HepG2 (cell line): ENCODE data around the gene ZDHHC13. TPM values are rescaled to one million over a fixed set of nuclear protein-coding genes. Genes with fewer than 3 reads are reported as not detected.
"Not testable (repeated sequence)": the region's sequence is repeated elsewhere in the genome, so short reads cannot be mapped to it uniquely, and the experiment has no call there.

Source experiments
- ATAC-seq: fragments of 200-7000 bp; cut with Tn5 transposase; 3 replicates; pipeline ENCODE4 v1.9.1; 2020; ENCODE audit warnings: mild to moderate bottlenecking, moderate library complexity
- BruUV-seq: library from RNA; stranded (reverse); fragments of 400-500 nt; replicated peaks from 2 replicates; lab custom pipeline; 2021; lab: Mats Ljungman, UMichigan
- CTCF ChIA-PET: fragments of 300-600 bp; formaldehyde crosslinking; extraction: SDS; loops from one replicate; lab custom pipeline; 2021; ENCODE audit warnings: low total read pairs, inconsistent platforms, low intra/inter-chr PET ratio; lab: Yijun Ruan, JAX
- POLR2A ChIA-PET: fragments of 350-600 bp; sonication (Branson Sonifier 250); formaldehyde crosslinking; loops from one replicate; lab custom pipeline; 2020; ENCODE audit warnings: antibody characterized with exemption, inconsistent platforms; lab: Yijun Ruan, JAX
- DNase-seq: peaks from one replicate; pipeline ENCODE4 v3.0.0-alpha.2; 2015; ENCODE audit warnings: low spot score
- FAIRE-seq: peaks from 3 replicates; lab custom pipeline; 2011; peaks lifted over from hg19 to GRCh38; lab: Jason Lieb, UNC
- H2AFZ ChIP-seq: one replicate; pipeline ENCODE4 v1.6.1; 2011; ENCODE audit warnings: low read length, inconsistent platforms
- H3K27ac ChIP-seq: fragments of 300-600 bp; 3 replicates; pipeline ENCODE4 v1.8.0; 2011; ENCODE audit warnings: mixed run types, mild to moderate bottlenecking, mixed read lengths, low read length, inconsistent platforms; ENCODE audit not compliant: insufficient read depth; ENCODE audit errors: extremely low read length
- H3K27me3 ChIP-seq, 2 experiments: fragments of 200-600 bp in 1 of 2; 2 replicates in 1 of 2; 3 replicates in 1 of 2; pipeline versions ENCODE4 v1.6.0 to v1.8.0; 2011; ENCODE audit warnings: low read length in 2 of 2, mild to moderate bottlenecking in 2 of 2, moderate library complexity in 2 of 2, inconsistent platforms in 1 of 2; ENCODE audit not compliant: insufficient read depth in 2 of 2, control insufficient read depth in 1 of 2
- H3K36me3 ChIP-seq, 2 experiments: fragments of 200-600 bp in 1 of 2; replicated peaks in 1 of 2; 2 replicates in 1 of 2; 3 replicates in 1 of 2; pipeline versions ENCODE4 v1.5.1 to v1.8.0; 2011; ENCODE audit warnings: low read length in 2 of 2, inconsistent platforms in 1 of 2; ENCODE audit not compliant: insufficient read depth in 2 of 2, control insufficient read depth in 1 of 2
- H3K4me1 ChIP-seq: 2 replicates; pipeline ENCODE4 v1.5.1; 2012; ENCODE audit warnings: low read length, inconsistent platforms; ENCODE audit not compliant: insufficient read depth
- H3K4me2 ChIP-seq: 2 replicates; pipeline ENCODE4 v1.6.0; 2011; ENCODE audit warnings: low read depth, low read length, inconsistent platforms
- H3K4me3 ChIP-seq, 3 experiments: fragments of 200-600 bp in 1 of 3; sonication (generic), shearing (Covaris generic) in 1 of 3; replicated peaks in 1 of 3; 2 replicates each; pipeline ENCODE4 v1.5.1; 2011 to 2016; ENCODE audit warnings: low read length in 3 of 3, inconsistent platforms in 2 of 3, low read depth in 2 of 3, mild to moderate bottlenecking in 2 of 3, control low read depth in 1 of 3, mixed read lengths in 1 of 3; ENCODE audit not compliant: insufficient read depth in 1 of 3
- H3K79me2 ChIP-seq: one replicate; pipeline ENCODE4 v1.6.1; 2011; ENCODE audit warnings: low read length, inconsistent platforms; ENCODE audit not compliant: insufficient read depth
- H3K9ac ChIP-seq: 2 replicates; pipeline ENCODE4 v1.6.0; 2011; ENCODE audit warnings: mild to moderate bottlenecking, low read depth, low read length, inconsistent platforms; ENCODE audit not compliant: insufficient read depth
- H3K9me3 ChIP-seq: 2 replicates; pipeline ENCODE4 v1.5.1; 2012; ENCODE audit warnings: mild to moderate bottlenecking, low read length
- H4K20me1 ChIP-seq: 2 replicates; pipeline ENCODE4 v1.6.0; 2011; ENCODE audit warnings: inconsistent platforms, mild to moderate bottlenecking, low read length, moderate library complexity; ENCODE audit not compliant: insufficient read depth
- ARNT2 ChIP-seq: sonication (generic); formaldehyde crosslinking; IDR thresholded peaks from 2 replicates; pipeline ENCODE4 v1.8.0; 2022; ENCODE audit warnings: mild to moderate bottlenecking, low read depth, missing genetic modification reagents, moderate library complexity
- DPF2 ChIP-seq: sonication (generic); formaldehyde crosslinking; IDR thresholded peaks from 2 replicates; pipeline ENCODE4 v1.4.0; 2020; ENCODE audit warnings: mild to moderate bottlenecking, low read depth, missing genetic modification reagents, borderline replicate concordance
- EZH2 ChIP-seq: conservative IDR thresholded peaks from 2 replicates; pipeline ENCODE4 v1.6.1; 2012; ENCODE audit warnings: mild to moderate bottlenecking, low read depth, low read length, moderate library complexity
- MAFF ChIP-seq: IDR thresholded peaks from 2 replicates; pipeline ENCODE4 v1.6.1; 2011; ENCODE audit warnings: low read depth, low read length, improper control_type of control experiment
- MAFK ChIP-seq, 2 experiments: IDR thresholded peaks in 1 of 2; conservative IDR thresholded peaks in 1 of 2; 2 replicates each; pipeline ENCODE4 v1.6.1; 2011; ENCODE audit warnings: improper control_type of control experiment in 2 of 2, low read length in 2 of 2
- MATR3 ChIP-seq: sonication (generic); formaldehyde crosslinking; IDR thresholded peaks from 2 replicates; pipeline ENCODE4 v1.4.0; 2020; ENCODE audit warnings: missing genetic modification reagents
- STAT5B ChIP-seq: sonication (generic); formaldehyde crosslinking; IDR thresholded peaks from 2 replicates; pipeline ENCODE4 v1.4.0; 2020; ENCODE audit warnings: missing genetic modification reagents
- ZNF629 ChIP-seq: sonication (generic); formaldehyde crosslinking; conservative IDR thresholded peaks from 2 replicates; pipeline ENCODE4 v1.5.0; 2020; ENCODE audit warnings: missing genetic modification reagents
- ZNF678 ChIP-seq: sonication (generic); formaldehyde crosslinking; IDR thresholded peaks from 2 replicates; pipeline ENCODE4 v1.4.0; 2020; ENCODE audit warnings: mild to moderate bottlenecking, missing genetic modification reagents
- WGBS: methylation state at CpG from one replicate; pipeline ENCODE4 v1.1.6; 2017; ENCODE audit warnings: low lambda C conversion rate; 5-methylcytosine and 5-hydroxymethylcytosine counted together
- in situ Hi-C: cut with HindIII; loops from 2 replicates; pipeline ENCODE4 v1.10.0; 2017; ENCODE audit warnings: low pct_unique_long_range_greater_than_20kb; ENCODE audit not compliant: extremely low pct_ligation_motif_present
- intact Hi-C: fragments of 100-400 bp; cut with micrococcal nuclease; formaldehyde crosslinking; loops from one replicate; pipeline ENCODE4 v1.10.0; 2022; ENCODE audit not compliant: unreplicated experiment
- polyA plus RNA-seq, 8 experiments: library from polyadenylated mRNA; depleted of rRNA in 3 of 8; stranded (reverse) in 7 of 8; unstranded in 1 of 8; fragments of >200 nt; fragmentation: Illumina TruSeq in 4 of 8; extraction: Trizol in 4 of 8; gene quantifications; 2 replicates each; pipeline versions ENCODE4 v1.2.1 to v1.2.3, GENCODE V29; 2011 to 2016; ENCODE audit warnings: low read depth in 4 of 8, missing spikeins in 1 of 8, mixed read lengths in 1 of 8; ENCODE audit not compliant: insufficient read depth in 1 of 8
- total RNA-seq, 5 experiments: library from RNA; depleted of rRNA; stranded (reverse); fragments of >200 nt; fragmentation: Illumina TruSeq; extraction: Trizol; gene quantifications; 2 replicates each; pipeline ENCODE4 v1.2.3, GENCODE V29; 2016; ENCODE audit warnings: low read depth in 1 of 5
- TF ChIP-seq, protein P1 (sequence below): fragments of 450-650 bp; IDR thresholded peaks from 2 replicates; pipeline ENCODE4 v1.6.1; 2016

The ZDHHC13 gene
- total and polyA plus RNA-seq, 2 of the 13 experiments (the other 11 are each of a cell fraction or from before 2014, with no cell fraction given): 10.9 to 11.8 TPM

DNA sequence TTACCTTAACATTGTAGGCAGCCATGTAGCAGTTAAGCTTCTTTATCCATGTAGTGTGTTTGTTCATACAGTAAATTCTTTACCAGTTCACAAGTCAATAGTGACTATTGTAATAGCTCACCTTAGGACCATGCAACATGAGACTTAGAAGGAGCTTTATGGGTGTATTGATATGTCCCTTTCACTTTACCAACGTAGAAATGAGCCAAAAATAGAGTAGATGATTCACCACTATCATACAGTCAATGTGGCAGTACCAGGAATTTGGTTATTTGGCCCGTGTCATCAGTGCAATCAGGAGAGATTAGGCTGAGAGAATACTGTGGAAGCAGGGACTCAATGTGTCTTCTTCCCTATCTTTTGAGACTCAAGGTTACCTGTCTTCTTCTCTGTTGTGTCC is 4.7 kb downstream of the ZDHHC13 start:
- in situ Hi-C loops (no loop called here), intact Hi-C loops (no loop called here)
- Histone ChIP-seq H3K4me3 (no peak overlapping the region), H3K4me2 (no peak overlapping the region), H3K36me3 (no peaks in the 10 kb centered on the region), H3K79me2 (no peaks in the 10 kb centered on the region), H2AFZ (no peak overlapping the region), H4K20me1 (no peaks in the 10 kb centered on the region), H3K27me3 (no peaks in the 10 kb centered on the region; a peak in 1 of 5 replicates), H3K27ac (no peak overlapping the region), H3K9me3 (no peaks in the 10 kb centered on the region), H3K4me1 (peaks cover 13% of the 10 kb centered on the region), H3K9ac (no peak overlapping the region)
- WGBS: 90% methylated on average over 2 of the region's 2 CpGs
- TF ChIP-seq ZNF678 (CRISPR knock-in tag): no peak
- TF ChIP-seq, protein P1, sequence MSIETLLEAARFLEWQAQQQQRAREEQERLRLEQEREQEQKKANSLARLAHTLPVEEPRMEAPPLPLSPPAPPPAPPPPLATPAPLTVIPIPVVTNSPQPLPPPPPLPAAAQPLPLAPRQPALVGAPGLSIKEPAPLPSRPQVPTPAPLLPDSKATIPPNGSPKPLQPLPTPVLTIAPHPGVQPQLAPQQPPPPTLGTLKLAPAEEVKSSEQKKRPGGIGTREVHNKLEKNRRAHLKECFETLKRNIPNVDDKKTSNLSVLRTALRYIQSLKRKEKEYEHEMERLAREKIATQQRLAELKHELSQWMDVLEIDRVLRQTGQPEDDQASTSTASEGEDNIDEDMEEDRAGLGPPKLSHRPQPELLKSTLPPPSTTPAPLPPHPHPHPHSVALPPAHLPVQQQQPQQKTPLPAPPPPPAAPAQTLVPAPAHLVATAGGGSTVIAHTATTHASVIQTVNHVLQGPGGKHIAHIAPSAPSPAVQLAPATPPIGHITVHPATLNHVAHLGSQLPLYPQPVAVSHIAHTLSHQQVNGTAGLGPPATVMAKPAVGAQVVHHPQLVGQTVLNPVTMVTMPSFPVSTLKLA: no peak
- no peak for TF ChIP-seq EZH2
- no peak for TF ChIP-seq ARNT2 (CRISPR knock-in tag)
- TF ChIP-seq MATR3 (CRISPR knock-in tag): no peak
- no peak for TF ChIP-seq ZNF629 (CRISPR knock-in tag)
- FAIRE-seq: no peak
- no TSS peak for BruUV-seq
- DNase-seq: no peak
- ChIA-PET POLR2A (no interaction called here), CTCF (no interaction called here)
- ATAC-seq: no peak

DNA sequence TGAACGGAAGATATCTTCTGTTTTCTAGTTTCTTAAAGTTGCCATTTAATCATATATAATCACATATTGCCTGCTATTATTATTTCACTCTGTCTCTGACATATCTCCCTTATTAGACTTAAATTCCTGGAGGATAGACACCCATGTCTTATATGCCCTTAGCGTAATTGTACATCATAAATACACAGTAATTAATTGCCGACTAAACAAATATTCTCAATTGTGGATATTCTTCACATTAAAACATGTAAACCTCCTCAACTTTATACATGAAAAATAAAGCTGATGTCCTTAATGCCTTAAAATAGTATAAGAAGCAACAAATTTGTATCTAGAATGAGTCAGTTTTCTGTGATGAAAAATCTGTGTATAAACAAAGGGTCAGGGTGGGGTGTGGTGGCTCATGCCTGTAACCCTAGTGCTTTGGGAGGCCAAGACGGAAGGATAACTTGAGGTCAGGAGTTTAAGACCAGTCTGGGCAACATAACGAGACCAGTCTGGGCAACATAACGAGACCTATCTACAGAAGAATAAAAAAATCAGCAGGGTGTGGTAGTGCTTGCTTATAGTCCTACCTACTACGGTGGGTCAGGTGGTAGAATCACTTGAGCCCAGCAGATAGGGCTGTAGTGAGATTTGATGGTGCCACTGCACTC is 6.1 kb downstream of the ZDHHC13 start:
- ATAC-seq: no peak
- Histone ChIP-seq H3K79me2 (no peaks in the 10 kb centered on the region), H3K36me3 (no peaks in the 10 kb centered on the region), H3K9ac (no peak overlapping the region), H4K20me1 (no peaks in the 10 kb centered on the region), H3K4me1 (peaks cover 6% of the 10 kb centered on the region)
- ChIA-PET CTCF (no interaction called here), POLR2A (no interaction called here)
- FAIRE-seq: no peak
- intact Hi-C loops: no loop called here
- WGBS: 96% methylated on average over 7 of the region's 7 CpGs
- TF ChIP-seq MAFK (conservative IDR thresholded peaks at IDR 0.05 in 1 of 2, IDR thresholded peaks at IDR 0.05 in 1 of 2; ENCODE audit: low read length in 2 of 2) (peak; percentile 87 to 92), DPF2 (no peak), STAT5B (CRISPR knock-in tag) (no peak), MAFF (peak; percentile 90)
- TF ChIP-seq, all 625 proteins: peak for 2
- Histone ChIP-seq H3K4me3 (no peak overlapping the region), H3K27ac (no peak overlapping the region), H3K4me2 (no peak overlapping the region), H2AFZ (no peak overlapping the region), H3K9me3 (no peaks in the 10 kb centered on the region), H3K27me3 (no peaks in the 10 kb centered on the region)
- no peak for DNase-seq
- in situ Hi-C loops: no loop called here
- no TSS peak for BruUV-seq

DNA sequence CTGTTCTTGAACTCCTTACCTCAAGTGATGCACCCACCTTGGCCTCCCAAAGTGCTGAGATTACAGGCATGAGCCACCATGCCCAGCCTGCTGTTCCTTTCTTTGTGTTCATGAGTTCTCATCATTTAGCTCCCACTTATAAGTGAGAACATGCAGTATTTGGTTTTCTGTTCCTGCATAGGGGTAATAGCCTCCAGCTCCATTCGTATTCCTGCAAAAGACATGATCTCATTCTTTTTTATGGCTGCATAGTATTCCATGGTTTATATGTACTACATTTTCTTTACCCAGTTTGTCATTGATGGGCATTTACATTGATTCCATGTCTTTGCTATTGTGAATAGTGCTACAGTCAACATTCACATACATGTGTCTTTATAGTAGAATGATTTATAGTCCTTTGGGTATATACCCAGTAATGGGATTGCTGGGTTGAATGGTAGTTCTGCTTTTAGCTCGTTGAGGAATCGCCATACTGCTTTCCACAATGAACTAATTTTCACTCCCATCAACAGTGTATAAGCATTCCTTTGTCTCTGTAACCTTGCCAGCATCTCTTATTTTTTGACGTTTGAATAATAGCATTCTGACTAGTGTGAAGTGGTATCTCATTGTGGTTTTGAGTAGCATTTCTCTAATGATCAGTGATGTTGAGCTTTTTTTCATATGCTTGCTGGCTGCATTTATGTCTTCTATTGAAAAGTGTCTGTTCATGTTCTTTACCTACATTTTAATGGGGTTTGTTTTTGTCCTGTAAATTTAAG is 9.8 kb downstream of the ZDHHC13 start:
- CTCF ChIA-PET, H4K20me1 ChIP-seq, H3K4me3 ChIP-seq, BruUV-seq, POLR2A ChIA-PET, FAIRE-seq, ATAC-seq, in situ Hi-C loops, H3K27me3 ChIP-seq, H3K9me3 ChIP-seq, H3K27ac ChIP-seq, H3K4me2 ChIP-seq, DNase-seq, intact Hi-C loops, H2AFZ ChIP-seq, H3K9ac ChIP-seq, H3K36me3 ChIP-seq, H3K4me1 ChIP-seq, H3K79me2 ChIP-seq: not testable (repeated sequence)
- 96% methylated on average over 4 of the region's 4 CpGs for WGBS
